GM12865 (cell line): ENCODE data around the gene CCNYL1.
"Not testable (repeated sequence)": the region's sequence is repeated elsewhere in the genome, so short reads cannot be mapped to it uniquely, and the experiment has no call there.

Source experiments
- DNase-seq: peaks from one replicate; pipeline ENCODE4 v3.0.0; 2010; ENCODE audit warnings: low read depth
- H3K4me3 ChIP-seq: 2 replicates; pipeline ENCODE4 v1.5.1; 2011; ENCODE audit warnings: mild to moderate bottlenecking, low read depth, low read length, control low read depth
- TF ChIP-seq, protein P1 (sequence below): IDR thresholded peaks from 2 replicates; pipeline ENCODE4 v1.5.1; 2011; ENCODE audit warnings: low read length, control low read depth, low read depth, inconsistent platforms; ENCODE audit not compliant: insufficient read depth; ENCODE audit errors: missing control alignments

CCNYL1 gene

DNA sequence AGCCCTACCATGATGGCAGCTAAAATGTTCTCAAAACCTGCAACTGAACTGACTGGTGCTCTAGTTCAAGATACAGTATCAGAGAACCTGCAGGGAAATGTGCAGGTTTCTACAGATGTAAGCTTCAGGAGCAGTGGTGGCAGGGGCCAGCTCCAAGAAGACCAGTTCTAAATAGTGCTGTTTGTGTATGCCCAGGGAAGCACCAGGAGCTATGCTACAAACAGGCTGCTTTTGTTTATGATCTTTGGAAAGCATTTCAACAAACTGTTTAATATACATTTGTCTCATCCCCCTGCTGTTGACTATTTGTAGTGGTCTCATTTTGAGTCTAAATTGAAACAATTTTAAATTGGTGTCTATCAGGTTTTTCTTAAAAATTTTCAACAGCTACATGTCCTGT lies 37.6 kb downstream of the CCNYL1 start:
- H3K4me3 ChIP-seq, result no peak overlapping the region
- TF ChIP-seq, protein P1, sequence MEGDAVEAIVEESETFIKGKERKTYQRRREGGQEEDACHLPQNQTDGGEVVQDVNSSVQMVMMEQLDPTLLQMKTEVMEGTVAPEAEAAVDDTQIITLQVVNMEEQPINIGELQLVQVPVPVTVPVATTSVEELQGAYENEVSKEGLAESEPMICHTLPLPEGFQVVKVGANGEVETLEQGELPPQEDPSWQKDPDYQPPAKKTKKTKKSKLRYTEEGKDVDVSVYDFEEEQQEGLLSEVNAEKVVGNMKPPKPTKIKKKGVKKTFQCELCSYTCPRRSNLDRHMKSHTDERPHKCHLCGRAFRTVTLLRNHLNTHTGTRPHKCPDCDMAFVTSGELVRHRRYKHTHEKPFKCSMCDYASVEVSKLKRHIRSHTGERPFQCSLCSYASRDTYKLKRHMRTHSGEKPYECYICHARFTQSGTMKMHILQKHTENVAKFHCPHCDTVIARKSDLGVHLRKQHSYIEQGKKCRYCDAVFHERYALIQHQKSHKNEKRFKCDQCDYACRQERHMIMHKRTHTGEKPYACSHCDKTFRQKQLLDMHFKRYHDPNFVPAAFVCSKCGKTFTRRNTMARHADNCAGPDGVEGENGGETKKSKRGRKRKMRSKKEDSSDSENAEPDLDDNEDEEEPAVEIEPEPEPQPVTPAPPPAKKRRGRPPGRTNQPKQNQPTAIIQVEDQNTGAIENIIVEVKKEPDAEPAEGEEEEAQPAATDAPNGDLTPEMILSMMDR, result no peak
- DNase-seq, result no peak

DNA sequence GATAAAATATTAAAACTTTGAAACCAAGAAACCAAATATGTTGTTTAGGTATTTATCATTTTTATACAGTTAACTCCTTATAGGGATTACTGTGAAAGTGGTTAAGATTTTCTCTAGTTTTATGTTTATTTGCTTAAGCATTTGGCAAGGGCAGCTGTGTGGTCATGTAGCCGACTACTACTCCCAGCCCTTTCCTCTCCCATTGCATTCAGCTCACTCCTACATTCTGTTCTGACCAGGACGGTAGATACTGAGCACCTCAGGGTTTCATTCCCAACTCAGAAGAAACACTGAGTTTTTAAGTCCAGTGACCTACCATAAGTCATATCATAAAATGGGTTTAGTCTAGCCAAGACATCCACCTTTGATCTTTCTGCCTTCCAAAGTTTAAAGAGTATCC lies 38.4 kb downstream of the CCNYL1 start:
- DNase-seq, result no peak
- H3K4me3 ChIP-seq, result no peak overlapping the region
- TF ChIP-seq, protein P1, result no peak

DNA sequence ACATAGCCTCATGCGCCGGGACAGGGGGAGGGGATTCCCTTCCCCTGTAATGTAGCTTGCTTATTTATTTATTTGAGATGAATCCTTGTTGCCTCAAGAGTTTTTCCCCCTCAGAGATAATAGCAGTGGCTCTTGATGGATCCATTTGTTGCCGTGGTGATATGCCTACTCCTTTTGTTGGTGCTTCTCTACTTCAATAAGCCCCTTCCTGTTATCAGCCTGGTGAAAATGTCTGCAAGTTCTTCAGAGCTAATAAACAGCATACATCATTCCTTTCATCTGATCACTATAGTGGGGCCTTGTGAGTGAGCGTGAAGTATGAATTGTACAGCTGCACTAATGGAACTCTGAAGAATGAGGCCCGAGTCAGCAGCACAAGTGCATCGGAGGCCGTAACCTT lies 38.9 kb downstream of the CCNYL1 start:
- no peak for DNase-seq

DNA sequence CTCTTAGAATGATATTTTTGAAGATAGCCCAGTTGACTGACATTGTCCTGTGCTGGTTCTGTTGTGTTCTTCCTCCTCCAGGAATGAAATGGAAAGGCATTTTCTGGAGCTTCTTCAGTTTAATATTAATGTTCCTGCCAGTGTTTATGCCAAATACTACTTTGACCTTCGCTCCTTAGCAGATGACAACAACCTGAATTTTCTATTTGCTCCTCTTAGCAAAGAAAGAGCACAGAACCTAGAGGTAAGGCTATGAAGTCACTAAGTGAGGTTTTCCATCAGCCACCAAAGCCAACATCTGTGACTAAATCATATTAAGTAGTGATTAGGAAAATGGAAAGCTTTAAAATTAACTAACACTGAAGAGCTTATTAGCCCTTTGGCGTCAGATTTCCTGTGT lies 39.4 kb downstream of the CCNYL1 start:
- H3K4me3 ChIP-seq, result no peak overlapping the region
- TF ChIP-seq, protein P1, result no peak
- no peak for DNase-seq

More for the DNA sequence above, 38.9 kb downstream of the CCNYL1 start:
- H3K4me3 ChIP-seq, result no peak overlapping the region
- TF ChIP-seq, protein P1, result no peak

DNA sequence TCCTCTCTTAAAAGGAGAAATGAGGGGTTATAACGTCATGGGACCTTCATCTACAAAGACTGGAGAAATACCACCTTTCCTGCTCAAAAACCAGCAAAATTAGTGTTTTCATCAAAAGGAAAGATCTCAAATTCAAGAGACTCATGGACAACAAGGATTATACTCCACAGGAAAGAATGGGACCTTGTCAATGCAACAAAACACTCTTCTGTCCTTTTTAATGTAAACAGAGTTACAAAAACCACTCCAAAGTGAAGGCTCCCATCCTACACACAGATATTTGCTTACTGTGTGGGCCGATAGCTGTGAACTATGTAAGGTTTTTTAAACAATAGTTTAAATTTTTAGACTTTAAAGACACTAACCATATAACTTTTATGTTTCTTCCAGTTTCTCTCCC lies 42.2 kb downstream of the CCNYL1 start:
- not testable (repeated sequence) for DNase-seq, H3K4me3 ChIP-seq

DNA sequence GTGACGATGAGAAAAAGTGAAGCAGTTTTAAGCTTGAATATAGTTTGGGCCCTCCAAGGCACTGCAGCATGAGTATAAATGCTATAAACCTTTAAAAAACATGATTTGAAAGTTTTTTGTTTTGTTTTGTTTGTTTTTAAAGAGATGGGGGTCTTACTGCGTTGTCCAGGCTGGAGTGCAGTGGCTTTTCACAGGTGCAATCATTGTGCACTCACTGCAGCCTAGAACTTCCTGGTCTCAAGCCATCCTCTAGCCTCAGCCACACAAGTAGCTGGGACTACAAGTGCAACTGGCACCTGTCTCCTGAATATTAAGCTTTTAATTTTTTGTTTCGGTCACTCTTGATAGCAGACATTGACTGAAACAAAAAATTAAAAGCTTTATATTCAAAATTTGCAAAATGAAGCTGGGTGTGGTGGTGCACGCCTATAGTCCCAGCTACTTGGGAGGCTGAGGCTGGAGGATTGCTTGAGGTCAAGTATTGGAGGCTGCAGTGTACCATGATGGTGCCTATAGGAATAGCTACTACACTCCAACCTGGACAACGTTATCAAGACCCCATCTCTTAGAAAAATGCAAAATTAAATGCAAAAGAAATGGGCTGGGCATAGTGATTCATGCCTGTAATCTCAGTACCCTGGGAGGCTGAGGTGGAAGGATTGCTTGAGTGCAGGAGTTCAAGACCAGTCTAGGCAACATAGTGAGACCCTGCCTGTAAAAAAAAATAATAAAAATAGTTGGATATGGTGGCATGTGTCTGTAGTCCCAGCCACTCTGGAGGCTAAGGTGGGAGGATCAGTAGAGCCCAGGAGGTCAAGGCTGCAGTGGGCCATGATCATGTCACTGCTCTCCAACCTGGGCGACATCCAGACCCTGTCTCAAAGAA lies 43.3 kb downstream of the CCNYL1 start:
- no peak overlapping the region for H3K4me3 ChIP-seq
- DNase-seq, result no peak
- TF ChIP-seq, protein P1, result no peak

DNA sequence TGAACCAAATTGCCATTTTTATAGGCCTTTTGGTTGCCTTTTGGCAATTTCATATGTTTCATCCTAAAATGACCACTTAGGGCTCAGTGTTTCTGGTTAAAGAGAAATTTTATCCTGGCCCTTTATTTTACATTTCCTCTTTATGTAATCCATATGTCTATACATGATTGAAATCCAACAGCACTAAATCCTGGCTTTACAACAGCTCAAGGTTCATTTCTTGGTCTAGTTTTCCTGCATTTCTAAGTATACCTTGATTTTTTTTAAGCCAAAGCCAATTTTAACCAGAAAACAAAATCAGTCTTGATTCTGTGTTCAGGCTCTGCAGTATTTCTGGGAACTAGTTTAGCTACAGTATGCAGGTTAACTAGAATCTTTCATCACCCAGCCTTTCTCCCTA lies 46.6 kb downstream of the CCNYL1 start:
- no peak overlapping the region for H3K4me3 ChIP-seq
- TF ChIP-seq, protein P1, result no peak
- DNase-seq, result no peak
